Measurements from ENCODE around the gene RCBTB1.
"Not testable (repeated sequence)": the region's sequence is repeated elsewhere in the genome, so short reads cannot be mapped to it uniquely, and the experiment has no call there.

Gene RCBTB1

DNA sequence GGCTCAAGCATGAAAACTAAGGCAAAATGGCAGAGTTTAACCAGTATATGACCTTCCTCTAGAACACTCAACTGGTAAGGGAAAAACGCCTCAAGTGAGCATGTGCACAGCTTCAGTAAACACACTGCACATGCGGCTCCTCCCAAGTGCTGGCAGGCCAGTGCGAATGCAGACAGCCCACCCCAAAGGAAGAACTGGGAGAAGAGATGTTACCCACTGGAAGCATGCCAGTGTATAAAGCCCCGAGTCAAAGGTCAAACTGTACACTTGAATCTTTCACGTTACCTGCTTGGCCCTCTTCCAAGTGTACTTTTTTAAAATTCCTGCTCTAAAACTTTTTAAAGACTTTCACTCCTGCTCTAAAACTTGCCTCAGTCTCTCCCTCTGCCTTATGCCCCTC lies 19.2 kb upstream of the RCBTB1 start:
- DNase-seq (ENCODE audit: low read depth in 3 of 3), result no peak

DNA sequence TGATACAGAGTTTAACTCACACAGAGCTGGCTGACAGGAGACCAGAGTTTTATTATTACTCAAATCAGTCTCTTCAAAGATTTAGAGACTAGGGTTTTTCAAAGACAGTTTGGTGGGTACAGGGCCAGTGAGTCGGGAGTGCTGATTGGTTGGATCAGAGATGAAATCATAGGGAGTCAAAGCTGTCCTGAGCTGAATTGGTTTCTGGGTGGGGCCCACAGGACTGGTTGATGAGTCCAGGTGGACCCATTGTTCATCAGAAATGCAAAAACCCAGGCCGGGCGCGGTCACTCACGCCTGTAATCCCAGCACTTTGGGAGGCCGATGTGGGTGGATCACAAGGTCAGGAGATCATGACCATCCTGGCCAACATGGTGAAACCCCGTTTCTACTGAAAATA lies 17.3 kb upstream of the RCBTB1 start:
- not testable (repeated sequence) for DNase-seq (ENCODE audit: low read depth in 3 of 3)

DNA sequence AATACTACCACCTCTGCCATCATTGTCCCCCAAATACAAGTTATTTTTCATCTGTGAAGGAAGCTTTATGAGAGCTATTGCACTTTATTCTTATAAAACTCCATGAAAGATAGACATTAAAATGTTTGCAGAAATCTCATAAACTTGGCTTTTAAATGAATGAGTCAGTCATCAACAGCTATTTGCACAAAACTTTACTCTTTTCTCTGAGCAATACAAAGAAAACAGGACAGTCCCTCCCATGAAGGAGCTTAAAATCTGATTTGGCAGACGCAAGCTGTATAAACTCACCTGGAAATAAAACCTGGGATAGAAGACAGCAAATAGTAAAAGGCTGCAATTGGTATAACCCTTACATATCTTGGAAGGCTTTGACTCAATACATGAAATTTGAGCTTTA lies 16.6 kb upstream of the RCBTB1 start:
- no peak for DNase-seq (ENCODE audit: low read depth in 3 of 3)

DNA sequence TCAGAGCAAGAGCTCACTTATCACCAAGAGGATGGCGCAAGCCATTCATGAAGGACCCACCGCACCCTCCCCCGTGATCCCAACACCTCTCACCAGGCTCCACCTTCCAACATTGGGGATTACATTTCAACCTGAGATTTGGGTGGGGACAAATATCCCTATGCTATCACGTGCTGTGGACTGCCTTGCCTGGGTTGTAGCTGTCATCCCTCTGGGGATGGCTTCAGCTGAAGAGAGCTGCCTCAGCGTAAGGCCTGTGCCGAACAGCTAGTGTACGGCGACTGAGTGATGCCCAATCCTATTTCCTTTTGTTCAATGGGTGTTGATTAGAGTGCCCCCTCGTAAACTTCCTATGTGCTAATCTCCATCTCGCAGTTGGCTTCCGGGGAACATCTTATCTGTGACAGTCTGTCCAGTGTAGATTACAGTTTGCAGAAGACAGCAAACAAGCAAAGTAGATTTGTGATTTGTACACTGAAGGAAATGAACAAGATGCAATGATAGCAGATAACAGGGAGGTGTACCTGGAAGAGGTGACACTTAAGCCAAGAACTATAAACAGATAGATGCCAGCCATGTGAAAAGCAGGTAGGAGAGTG lies 11.8 kb upstream of the RCBTB1 start:
- DNase-seq (ENCODE audit: low read depth in 3 of 3), result no peak

- no peak for DNase-seq (ENCODE audit: low read depth in 3 of 3)
Observed at GRCh38 chr13:49596221-49596620, 10.9 kb upstream of the RCBTB1 start.

GRCh38 chr13:49594576-49594975 lies 9.2 kb upstream of the RCBTB1 start:
- no peak for DNase-seq (ENCODE audit: low read depth in 3 of 3)

DNA sequence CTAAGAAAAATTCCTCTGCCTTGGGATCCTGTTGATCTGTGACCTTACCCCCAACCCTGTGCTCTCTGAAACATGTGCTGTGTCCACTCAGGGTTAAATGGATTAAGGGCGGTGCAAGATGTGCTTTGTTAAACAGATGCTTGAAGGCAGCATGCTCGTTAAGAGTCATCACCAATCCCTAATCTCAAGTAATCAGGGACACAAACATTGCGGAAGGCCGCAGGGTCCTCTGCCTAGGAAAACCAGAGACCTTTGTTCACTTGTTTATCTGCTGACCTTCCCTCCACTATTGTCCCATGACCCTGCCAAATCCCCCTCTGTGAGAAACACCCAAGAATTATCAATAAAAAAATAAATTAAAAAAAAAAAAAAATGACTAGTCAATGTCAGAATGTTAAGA lies 8.5 kb upstream of the RCBTB1 start:
- DNase-seq (ENCODE audit: low read depth in 3 of 3), result not testable (repeated sequence)

GRCh38 chr13:49590714-49591113 lies 5.4 kb upstream of the RCBTB1 start:
- not testable (repeated sequence) for DNase-seq (ENCODE audit: low read depth in 3 of 3)

GRCh38 chr13:49587311-49587847 lies 2.0 kb upstream of the RCBTB1 start:
- no peak for DNase-seq (ENCODE audit: low read depth in 3 of 3)

DNA sequence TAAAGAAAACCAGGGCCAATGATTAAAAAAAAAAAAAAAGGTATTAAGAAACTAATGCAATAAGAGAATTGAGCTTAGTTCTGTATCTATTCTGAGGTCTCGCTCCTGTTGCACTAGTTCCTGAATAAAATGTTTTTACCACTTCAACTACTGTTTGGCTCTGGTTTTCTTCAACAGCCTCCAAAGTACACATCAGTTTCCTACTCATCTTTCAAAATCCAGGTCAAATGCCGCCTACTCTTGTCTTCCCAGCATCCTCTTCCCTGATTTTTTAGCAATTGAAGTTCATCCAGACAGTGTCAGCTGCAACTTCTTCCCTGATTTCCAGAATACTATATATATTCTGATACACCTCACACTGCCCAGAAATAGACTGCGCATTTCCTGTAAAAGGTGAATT lies 1.4 kb upstream of the RCBTB1 start:
- DNase-seq (ENCODE audit: low read depth in 3 of 3), result no peak

DNA sequence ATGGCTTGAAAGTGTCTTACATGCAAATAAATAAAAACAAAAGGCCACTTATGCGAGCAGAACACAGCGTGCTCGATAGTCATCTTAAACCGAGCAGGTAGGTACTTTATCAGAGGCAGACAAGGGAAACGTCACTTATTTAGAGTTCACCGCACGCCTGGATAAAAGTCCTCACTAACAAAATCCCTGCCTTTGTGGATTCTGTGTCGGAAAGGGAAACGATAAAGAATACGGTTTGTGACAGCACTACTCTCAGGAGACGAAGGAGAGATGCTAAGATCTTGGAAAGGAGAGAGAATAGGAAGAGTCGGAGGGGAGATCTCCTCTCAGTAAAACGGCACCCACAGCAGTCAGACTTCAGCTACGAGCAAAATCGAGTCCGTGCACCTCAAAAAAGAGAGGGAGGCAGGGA lies 581 bp downstream of the RCBTB1 start:
- DNase-seq (ENCODE audit: low read depth in 3 of 3), result no peak

DNA sequence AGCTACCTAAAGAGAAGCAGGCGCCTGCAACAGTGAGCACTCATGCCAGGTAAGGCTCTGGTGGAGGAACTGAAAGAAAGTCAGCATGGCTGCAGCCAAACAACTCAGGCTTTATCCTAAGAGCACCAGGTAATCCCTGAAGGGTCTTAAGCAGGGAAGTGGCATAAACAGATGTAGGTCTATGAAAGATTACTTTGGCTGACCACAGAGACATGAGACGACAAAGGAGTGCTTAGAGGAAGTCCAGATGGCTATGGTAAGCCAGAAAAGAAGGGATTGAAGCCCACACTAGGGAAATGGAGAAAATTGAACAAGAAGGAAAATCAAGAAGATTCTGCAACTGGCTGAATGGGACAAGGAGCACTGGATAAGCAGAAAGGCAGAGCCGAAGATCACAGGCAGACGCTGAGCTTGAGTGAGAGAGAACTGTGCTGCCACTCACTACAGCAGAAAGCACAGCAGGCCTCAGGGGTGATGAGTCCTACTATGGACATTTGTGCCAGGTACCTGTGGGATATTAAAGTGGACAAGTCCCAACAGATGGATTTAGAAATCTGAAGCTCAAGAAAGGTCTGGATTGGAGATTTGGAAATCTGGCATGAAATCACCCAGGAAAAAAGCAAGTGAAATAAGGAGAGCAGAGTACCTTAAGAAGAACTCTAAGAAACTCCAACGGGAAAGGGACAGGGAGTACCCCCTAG lies 4.2 kb downstream of the RCBTB1 start:
- DNase-seq (ENCODE audit: low read depth in 3 of 3), result no peak

GRCh38 chr13:49579501-49579900 lies 5.9 kb downstream of the RCBTB1 start:
- DNase-seq (ENCODE audit: low read depth in 3 of 3), result no peak

- DNase-seq (ENCODE audit: low read depth in 3 of 3), result no peak
Observed at GRCh38 chr13:49571299-49572240, 13.8 kb downstream of the RCBTB1 start.

GRCh38 chr13:49569993-49570689 lies 15.2 kb downstream of the RCBTB1 start:
- no peak for DNase-seq (ENCODE audit: low read depth in 3 of 3)

DNA sequence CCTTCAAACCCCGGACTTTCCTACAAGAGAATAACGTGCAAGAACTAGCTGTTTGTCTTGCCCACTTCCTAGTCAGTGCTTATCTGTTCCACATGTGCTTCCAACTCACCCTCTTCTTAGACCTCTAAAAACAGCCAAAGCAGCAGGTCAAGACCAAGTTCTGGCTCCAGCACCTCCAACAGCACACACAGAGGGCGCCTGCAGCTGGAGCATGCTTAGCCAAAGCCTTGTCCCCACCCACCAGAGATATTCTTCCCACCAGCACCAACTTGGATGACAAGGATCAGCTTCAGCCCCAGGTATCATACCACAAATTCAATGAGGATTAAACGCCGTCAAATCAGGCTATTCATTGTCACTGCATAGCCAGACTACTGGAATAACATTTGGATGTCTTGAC lies 17.9 kb downstream of the RCBTB1 start:
- DNase-seq (ENCODE audit: low read depth in 3 of 3), result no peak

DNA sequence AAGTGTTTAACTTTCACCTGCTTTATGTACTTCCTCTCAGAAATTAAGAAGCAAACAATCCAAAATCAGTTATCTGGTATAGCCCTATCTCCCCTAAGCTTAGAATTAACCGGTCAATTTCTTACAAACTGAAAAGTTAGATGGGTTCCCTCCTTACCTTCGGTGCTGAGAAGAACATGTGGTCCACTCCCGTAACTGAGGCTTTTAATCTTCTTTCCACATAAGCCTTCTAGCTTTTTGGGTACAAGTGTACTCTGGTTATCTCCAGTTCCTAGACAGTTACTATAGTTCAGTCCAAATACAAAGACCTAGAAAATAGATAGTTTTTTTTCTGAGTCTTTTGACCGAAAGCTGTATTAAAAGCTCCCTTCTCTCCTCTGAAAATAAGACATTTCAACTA lies 18.9 kb downstream of the RCBTB1 start:
- DNase-seq (ENCODE audit: low read depth in 3 of 3), result no peak

- DNase-seq (ENCODE audit: low read depth in 3 of 3), result not testable (repeated sequence)
Observed at GRCh38 chr13:49565461-49565860, 19.9 kb downstream of the RCBTB1 start.

DNA sequence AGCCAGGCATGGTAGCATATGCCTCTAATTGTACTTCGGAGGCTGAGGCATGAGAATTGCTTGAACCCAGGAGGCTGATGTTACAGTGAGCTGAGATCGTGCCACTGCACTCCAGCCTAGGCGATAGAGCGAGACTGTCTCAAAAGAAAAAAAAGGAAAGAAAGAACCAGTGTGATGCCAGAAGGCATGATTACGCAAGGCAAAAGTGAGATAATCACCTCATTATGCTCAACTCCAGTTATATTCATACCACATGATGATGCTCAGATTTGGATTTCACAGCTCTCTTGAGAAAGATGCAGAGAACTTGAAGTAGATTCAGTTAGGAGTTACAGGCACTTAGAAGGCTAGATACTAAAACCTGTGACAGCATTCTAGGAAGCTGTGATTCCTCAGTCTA lies 21.8 kb downstream of the RCBTB1 start:
- no peak for DNase-seq (ENCODE audit: low read depth in 3 of 3)

DNA sequence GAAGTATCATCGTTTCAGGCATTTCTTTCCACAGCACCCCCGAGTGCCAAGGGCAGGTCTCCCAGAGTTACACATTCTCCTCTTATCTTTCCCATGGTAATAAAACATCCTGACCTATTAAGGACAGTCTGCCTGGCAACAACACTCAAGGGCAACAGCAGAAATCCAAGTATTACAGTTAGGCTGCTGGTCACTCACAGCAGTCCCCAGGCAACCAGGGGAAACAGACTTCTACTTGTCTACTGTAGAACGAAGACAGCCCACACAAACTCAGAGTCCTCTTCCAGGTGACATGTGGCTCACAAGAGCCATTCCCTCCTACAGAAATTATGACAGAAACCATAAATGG lies 24.3 kb downstream of the RCBTB1 start:
- DNase-seq (ENCODE audit: low read depth in 3 of 3), result no peak

DNA sequence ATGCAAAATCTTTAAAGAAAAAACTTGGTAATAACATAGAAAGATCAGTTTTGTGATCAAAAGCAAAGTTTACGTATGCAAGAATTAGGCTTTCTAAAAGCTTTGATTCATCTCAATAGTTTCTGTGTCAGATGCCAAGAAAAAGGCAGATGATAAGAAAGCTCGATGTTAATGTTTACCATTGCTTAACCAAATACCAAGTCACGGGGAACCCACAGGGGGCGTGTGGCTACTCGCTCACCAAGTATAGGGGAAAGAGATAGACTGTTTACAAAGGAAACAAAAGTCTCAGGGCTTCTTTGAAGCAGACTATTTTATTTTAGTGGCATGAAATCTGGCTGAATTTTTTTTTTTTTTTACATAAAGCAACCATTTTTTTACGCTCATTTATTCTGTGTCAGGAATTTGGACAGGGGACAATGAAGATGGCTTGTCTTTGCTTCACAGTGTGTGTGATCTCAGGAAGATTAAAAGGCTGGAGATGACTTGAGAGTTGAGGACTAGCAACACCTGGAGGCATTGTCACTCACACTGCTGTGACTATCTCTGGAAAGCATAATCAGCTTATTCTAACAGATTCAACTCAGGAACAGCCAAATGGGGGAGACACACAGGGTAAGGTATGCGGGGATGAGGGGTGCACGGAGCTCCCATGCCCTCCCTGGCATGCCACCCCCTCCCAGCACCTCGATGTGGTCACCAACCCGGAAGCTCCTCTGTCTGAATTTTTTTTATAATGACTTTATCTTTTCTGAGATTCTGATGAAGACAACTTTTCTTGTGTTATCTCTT lies 24.9 kb downstream of the RCBTB1 start:
- DNase-seq (ENCODE audit: low read depth in 3 of 3), result no peak

All from stimulated activated CD4-positive, alpha-beta T cell treated with anti-CD3 and anti-CD28 coated beads, TNF-alpha, amount 100 ng/mL, for 4 hours (primary cell).